ENCODE data around the gene SLC7A5.
"Not testable (repeated sequence)": the region's sequence is repeated elsewhere in the genome, so short reads cannot be mapped to it uniquely, and the experiment has no call there.

SLC7A5 gene

DNA sequence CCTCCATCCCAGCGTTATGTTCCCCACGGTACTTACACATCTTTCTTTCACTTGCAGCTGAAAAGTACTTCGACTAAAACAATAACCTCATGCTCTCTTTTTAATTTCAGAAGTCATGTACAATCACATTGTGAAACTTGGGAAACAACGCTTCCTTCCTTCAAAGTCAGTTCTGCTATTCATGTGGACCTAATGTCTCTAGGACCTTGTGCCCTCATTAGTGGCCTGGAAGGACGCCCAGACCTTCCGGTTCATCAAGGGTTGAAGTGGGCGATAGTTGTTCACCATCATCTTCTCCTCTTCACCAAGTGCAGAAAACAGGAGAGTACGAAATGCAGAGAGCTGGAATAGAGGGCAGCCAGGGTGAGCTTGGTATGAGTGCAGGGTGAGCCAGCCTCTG is 18.6 kb upstream of the SLC7A5 start:
- not testable (repeated sequence) for DNase-seq

DNA sequence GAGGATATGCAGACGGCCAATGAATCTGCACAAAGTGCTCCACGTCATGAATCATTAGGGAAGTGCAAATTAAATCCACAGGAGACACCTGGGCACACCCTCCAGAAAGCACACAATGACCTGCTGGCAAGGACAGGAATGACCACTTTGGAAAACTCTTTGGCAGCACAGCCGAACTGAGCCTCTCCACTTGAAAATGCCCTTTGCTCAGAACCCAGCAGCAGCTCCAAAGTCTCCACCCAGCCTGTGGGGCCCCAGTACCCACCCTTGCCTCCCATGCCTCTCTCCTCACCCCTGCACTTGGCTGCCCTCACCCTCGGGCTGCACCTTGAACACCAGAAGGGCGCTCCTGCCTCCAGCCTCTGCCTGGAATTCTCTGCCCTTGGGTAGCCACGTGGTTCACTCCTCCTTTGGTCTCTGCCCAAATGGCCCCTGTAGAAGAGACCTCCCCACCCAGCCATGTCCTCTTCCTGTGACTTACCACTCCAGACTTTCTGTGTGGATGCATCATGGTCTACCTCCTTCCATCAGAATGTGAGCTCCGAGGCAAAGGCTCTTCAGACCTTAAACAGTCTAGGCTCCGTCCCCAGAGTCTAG is 16.2 kb upstream of the SLC7A5 start:
- DNase-seq, result not testable (repeated sequence)

DNA sequence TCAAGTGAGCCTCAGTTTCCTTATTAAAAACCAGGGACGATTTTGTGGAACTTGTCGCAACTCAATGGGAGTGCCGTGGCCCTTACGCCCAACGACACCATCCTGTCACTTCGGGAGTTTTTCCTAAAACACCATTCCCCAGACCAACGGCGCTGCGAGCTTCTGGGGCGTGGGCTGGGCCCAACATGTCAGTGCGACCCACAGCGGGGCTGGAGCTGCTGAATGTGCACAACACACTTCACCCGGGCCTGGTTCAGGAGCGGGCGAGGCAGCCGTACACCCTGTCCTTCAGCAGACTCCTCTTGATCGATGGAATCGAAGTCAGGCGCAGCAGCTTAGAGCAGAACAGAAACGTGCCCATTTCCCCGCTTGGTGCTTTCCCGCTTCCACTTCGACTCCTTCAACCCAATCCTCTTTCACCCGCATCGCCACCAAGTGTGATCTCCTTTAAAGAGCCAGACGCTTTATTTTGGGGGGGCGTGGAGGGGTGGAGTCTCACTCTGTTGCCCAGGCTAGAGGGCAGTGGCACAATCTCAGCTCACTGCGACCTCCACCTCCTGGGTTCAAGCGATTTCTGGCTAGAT is 13.2 kb upstream of the SLC7A5 start:
- no peak for DNase-seq

DNA sequence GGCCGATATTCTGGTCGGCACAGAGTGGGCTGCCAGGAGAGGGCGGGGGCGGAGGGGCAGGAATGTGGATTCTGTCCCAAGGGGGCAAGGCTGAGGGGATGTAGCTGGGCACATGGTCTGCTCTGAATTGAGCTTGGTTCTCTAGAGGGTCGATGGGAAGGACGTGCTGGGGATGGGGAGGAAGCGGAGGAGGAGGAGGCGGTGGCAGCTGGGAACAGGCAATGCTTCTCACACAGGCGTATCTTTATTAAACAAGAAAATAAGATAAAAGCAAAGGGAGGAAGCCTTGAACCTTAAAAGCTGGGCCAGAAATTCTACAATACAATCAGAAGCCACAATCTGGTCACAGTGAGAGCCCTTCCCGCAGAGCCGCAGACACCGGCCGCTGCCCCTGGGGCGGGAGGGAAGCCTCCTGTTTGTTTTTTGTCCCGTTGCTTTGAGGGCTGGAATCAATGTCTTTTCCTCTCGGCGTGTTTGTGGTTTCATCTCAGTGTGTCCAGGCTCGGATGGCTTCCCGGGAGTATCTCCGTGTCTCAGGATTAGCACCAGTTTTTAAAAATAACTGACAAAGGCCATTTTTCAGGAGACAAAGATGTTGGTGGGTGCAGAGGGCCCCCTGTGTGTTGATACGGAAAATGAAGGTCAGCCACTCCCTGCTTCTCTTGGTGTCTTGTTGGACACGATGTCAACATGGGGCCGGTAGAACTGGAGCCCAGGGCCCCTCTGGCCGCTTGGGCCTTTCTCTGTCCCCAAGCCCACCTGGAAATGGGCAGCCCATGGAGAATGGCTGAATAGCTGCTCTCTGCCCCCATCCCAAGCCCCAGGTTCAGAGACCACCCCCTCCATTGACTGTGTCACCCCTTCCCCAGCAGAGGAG is 12.3 kb upstream of the SLC7A5 start:
- no peak for DNase-seq

DNA sequence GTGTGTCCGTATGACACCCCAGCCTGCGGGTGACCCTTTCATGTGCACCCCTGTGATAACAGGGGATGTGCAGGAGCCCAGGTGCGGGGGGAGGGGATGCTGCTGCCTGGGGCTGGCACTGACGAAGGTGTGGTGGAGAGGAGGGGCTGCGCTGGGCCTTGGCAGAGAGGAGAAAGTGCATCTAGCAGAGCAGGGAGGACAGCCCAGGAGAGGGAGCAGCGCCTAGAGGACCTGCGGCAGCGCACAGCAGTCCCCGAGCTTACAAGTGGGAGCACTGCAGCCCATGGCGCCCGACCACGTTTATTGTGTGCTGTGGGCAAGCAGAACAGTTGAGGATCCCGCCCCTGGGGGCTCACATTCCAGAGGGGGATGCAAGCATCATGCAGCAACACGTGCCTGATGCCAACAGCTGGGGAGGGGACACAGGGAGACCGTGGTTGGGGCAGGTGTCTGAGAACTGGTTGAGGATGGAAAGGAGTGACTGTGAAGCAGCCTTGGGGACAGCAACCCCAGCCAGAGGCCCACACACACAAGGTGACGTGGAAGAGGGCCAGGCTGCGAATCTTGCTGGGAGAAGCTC is 10.9 kb upstream of the SLC7A5 start:
- DNase-seq, result no peak

DNA sequence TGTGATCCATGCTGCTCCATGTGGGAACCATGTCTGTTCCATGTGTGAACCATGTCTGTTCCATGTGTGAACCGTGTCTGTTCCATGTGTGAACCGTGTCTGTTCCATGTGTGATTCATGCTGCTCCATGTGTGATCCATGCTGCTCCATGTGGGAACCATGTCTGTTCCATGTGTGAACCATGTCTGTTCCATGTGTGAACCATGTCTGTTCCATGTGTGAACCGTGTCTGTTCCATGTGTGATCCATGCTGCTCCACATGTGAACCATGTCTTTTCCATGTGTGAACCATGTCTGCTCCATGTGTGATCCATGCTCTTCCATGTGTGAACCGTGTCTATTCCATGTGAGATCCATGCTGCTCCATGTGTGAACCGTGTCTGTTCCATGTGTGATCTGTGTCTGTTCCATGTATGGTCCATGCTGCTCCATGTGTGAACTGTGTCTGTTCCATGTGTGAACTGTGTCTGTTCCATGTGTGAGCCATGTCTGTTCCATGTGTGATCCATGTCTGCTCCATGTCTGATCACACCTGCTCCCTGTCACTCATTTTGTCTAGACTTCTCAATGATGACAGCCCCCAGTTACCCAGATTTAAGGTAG is 10.2 kb upstream of the SLC7A5 start:
- DNase-seq, result not testable (repeated sequence)

DNA sequence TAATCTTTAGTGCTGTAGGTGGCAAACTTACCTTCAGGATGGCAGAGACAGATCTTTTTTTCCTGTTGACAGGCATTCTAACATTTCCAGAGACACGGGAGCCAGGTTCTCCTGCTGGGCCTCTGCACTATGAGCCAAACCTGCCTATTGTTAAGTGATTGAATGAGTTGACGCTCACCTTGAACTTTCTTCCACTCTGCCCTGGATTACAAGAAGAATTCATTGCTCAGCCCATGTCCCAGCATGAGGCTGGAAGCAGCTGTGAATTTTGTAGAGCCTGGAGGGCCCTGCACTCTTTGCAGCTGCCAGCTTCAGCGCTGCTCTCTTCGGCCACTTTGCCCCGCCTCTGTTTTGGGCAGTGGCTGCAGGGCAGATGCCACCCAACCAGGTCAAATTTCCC is 9.4 kb upstream of the SLC7A5 start:
- no peak for DNase-seq

DNA sequence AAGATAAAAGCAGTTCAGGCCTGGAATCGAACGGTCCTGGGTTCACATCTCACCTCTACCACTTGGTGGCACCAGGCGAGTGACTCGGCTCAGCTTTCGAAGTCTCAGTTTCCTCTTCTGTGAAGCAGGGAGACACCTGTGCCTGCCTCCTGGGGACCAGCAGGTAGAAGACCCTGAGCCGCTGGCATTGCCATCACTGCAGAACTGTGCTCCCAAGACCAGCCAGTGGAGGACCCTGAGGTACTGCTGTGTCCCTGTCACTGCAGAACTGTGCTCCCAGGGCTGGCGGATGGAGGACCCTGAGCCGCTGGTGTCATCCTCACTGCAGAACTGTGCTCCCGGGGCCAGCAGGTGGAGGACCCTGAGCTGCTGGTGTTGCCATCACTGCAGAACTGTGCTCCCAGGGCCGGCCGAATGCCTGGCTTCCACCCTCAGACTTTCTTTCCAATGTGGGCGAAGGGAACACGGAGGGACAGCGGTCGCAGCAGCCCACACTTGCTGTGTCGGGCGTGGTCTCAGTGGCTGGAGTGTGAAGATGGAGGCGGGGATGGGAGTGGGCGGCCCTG is 8.7 kb upstream of the SLC7A5 start:
- no peak for DNase-seq

DNA sequence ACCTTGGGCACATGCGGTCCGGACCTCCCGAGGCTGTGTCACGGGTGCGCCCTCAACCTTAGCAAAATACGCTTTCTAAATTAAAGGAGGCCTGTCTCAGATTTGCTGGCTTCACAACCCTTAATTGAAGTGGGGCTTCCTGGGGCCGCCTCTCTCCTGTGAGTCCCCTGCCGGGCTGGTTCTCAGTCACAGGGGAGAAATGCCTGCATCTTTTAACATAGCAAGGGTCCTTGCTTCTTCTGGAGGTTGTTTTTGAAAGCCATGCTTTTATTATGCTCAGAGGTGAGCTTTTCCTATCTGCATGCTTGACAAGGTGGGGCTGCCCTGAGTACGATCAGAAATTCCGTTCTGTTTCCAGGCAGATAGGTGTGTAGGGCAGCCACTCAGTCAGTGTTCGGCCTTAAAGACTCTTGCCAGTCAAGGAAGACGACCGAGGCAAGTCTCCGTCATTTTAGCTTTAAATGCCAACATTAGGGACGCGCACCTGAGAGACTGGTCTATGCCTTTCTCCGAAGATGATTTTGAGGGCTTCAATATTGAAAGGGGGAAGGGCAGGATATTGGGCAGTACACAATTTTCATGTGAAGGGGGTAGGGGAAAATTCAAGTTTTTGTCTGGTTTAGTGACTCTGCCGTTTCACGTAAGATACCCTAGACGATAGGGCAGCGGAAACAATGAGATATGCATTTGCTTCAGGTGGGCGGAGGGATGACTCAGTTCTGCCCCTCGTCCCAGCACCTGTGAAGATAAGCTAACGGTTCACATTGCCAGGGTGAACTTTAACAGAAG is 5.5 kb upstream of the SLC7A5 start:
- DNase-seq, result no peak

DNA sequence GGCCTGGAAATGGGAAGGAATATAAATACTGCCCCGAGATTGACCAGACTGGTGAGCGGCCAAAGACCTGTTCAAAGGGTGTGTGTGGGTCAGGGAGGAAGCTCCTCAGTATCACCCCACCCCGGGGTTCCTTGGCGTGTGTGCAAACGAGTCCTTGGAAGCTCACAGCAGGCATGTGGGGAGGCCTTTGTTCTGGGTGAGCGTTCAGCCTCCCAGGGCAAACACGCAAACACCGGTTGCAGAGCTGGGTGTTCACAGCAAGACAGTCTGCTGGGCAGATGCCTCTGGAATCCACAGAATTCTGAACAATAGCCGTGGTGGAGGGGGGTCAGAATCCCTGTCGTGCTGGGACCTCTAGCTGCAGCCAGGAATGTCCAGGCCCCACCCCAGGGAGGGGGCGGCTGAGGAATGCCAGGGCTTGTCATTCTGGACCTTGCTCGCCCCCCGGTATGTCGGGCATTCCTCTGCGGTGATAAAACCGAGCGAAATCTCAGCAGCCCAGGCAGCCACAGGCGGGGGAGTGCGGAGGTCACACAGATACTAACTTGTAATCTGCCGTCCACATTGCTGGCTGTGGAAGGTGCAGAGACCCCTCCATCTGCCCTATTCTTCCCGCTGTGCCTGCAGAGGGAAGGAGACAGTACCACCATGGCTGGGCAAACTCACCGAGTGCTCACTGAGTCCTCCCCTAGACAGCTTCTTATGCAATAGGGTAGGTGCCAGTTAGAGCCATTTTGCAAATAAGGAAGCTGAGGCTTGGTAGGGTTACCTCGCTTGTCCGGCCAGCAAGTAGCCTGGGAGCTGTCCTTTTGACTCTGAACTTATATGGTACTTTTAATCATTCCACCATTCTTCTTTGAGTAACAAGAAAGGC is 1.3 kb upstream of the SLC7A5 start:
- not testable (repeated sequence) for DNase-seq

DNA sequence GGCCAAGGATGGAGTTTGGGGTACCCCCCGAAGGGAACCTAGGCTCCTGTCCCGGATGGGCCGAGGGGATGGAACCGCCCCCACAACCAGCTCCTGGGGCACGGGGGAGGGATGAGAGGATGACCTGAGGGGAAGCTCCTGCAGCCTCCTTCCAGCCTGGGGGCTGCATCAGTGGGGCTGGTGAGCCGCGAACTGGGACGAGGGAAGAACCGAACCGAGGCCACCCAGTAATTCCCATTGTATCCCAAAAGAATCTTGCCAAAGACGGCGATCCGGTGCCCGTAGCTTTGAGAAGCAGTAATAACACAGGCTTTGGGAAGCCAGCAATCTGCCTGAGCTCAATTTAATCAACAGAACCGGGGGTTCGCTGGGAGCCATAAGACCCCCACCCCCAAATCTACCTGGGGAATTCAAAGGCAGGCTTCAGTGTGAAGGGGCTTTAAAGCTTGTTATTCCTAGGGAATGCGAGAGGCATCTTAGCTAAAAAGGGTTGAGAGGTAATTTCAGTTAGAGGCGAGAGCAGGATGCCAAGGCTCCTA is 641 bp upstream of the SLC7A5 start:
- not testable (repeated sequence) for DNase-seq

DNA sequence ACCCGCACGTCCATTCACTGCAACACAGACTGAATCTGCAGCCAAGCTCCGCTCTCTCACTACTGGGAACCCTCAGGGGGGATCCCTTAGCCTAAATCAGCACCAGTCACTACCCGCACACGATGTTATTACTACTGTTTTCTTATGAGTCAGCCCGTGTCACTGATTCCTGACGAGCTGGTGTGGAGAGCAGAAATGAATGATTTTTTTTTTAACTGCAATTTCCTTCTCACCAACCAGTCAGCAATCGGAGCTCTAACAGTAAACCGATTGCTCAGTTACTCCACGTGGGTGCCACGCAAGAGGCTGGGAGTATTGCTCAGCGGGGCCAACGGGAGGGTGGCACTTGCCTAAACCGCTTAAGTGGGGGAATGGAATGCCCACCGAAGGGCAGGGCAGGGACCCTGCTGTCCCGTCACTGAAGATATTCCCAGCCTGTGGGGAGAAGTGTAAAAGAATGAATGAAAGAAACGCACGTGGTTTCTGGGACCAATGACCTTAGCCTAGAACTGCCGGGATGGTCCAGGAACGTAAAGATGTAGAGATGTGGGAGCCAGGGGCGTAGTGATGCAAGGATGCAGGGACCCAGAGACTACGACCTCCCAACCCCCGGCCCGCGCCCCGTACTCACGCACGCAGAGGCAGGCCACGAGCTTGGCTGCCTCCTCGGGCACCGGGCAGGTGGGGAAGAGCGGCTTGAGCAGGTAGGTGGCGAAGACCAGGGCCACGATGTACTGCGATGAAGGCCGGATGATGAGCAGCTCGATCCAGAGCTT is 865 bp downstream of the SLC7A5 start:
- DNase-seq, result not testable (repeated sequence)

DNA sequence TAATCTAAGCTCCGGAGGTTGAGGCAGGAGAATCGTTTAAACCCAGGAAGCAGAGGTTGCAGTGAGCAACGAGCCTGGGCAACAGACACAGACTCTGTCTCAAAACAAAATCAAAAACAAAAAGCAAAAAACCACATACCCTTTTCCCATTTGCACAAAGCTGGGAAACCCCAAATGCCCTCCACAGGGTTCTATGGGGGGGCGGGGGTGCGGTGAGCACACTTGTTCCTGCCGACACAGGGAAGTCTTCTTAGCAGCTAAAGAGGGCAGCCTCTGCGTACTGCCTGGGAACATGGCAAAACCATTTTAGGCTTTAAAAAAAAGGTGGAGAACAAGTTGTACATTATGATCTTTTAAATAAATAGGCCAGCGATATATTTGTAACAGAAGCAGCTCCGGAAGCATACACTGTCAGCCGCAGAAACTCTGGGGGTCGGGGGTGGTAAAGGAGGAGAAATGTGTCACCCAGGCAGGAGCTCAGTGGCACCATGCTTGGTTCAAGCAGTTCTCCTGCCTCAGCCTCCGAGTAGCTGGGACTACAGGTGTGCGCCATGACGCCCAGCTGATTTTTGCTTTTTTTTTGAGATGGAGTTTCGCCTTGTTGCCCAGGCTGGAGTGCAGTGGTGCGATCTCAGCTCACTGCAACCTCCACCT is 3.3 kb downstream of the SLC7A5 start:
- DNase-seq, result not testable (repeated sequence)

DNA sequence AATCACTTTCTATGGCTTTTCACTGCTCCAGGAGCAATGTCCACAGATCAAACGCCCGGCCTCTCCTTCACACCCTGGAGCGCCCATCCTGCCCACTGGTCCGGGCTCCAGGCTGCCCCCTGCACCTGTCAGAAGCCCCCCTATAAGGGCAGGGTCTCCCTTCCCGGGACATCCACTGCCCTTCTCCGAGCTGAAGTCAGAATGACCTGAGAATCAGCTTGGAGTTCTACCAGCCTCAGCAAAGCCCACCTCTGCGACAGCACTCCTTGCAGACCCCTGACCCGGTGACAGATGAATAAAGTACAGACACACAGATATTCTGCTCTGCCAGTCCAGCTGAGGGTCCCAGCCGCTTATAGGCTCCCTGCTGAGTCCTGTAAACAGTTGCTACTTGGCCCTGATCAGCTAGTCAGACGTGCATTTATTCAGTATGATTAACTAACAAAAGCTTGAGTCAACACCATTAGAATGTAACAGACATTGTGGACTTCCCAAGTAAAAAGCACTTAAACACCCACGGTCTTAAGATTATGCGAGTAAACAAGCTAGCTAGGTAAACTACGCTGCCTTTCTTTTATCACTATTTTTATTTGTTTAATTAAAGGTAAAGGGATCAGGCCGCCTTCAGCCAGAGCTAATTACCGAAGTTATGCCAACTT is 4.8 kb downstream of the SLC7A5 start:
- no peak for DNase-seq

DNA sequence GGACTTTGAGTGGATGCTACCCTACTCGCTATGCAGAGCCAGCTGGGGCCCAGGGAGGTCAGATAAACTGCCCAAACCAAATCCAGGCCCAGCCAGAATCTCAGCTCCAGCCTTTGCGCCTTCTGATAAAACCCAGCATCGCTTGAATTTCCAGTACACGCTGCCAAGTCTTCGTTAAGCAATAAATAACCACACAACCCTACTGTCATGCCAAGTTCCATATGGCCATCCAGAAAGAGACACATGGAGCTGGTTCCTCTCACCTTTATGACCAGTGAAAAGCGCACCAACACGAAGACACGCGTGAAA is 6.0 kb downstream of the SLC7A5 start:
- not testable (repeated sequence) for DNase-seq

DNA sequence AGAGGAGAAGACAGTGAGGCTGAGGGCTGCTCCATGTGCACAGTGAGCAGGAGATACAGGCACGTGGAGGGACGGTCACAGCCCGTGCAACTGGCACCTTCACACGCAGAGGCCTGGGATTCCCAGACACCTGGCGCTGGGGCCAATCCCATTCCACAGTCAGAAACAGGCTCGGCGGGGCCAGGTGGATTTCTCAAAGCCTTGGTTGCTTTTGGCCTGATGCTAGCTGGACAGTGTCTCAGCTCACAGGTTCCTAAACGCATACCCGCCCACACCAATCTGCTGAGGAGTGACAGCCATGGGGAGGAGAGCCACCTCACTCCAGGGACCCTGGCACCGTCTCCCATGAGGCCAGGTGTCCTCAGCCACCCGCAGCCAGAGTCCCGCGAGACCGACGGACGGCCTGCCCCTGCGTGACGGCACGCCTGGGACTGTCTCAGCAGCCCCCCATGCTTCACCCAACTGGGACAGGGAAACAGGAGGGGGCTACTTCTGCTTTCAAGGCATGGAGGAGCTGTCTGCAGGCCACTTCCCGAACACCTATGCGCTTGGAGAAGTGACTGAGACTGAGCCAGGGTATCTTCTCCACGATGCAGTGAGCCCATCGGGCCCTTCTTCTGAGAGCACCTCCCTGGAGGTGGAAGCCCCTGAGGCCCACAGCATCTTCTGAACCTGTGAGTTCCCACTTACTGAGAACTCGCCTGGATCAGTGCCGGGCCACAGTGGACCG is 6.5 kb downstream of the SLC7A5 start:
- DNase-seq, result not testable (repeated sequence)

DNA sequence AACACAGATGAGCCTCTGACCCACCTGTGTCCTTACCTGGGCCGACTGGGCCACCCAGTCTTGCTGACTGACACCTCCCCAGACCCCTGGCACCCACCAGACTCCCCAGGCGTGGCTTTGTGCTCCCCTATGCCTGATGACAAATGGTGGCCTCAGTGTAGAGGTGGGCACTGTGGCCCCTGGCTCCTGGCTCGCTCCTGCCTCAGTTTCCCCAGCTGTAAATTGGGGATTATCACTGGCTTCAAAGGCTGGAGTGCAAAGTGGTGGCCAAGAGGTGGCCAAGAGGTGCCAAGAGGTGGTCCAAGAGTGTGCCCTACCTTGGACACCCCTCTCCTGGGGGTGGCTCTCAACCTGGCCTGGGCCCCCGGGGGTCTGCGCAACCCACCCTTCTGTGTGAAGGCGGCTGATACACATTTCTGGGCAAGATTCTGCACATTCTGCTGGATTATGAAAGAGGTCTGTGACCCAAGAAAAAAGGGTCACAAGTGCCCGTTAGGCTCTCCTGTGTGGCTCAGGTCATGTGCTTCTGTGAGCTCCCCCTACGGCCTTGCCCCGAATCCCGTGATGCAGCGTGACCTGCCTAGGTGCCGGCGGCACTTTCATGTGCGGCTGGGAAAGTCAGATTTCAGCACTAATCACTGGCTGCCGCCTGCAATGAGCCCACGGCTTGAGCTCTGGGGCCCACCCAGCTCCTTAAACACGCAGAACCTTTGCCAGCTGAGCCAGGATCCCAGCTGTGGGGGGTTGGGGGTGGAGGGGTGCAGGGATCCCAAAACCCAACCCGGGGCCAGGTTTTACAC is 7.8 kb downstream of the SLC7A5 start:
- not testable (repeated sequence) for DNase-seq
